DOHH2 (cell line): ENCODE measurements around the gene TLE2.

Experiments
- H3F3A ChIP-seq: fragments of 200-600 bp; sonication (generic), shearing (Covaris generic); 2 replicates; pipeline ENCODE4 v1.6.0; 2016; ENCODE audit warnings: antibody characterized with exemption, mild to moderate bottlenecking; ENCODE audit not compliant: control insufficient read depth, insufficient read depth
- H3K27ac ChIP-seq: fragments of 200-600 bp; sonication (generic); 2 replicates; pipeline ENCODE4 v1.5.1; 2014; ENCODE audit warnings: low read depth, mild to moderate bottlenecking, low read length, moderate library complexity
- H3K27me3 ChIP-seq: fragments of 200-600 bp; sonication (generic); 2 replicates; pipeline ENCODE4 v1.6.1; 2014; ENCODE audit warnings: mild to moderate bottlenecking, low read length, mixed read lengths; ENCODE audit not compliant: control insufficient read depth
- H3K36me3 ChIP-seq: fragments of 200-600 bp; sonication (generic); 2 replicates; pipeline ENCODE4 v1.6.1; 2014; ENCODE audit warnings: mild to moderate bottlenecking, low read length, moderate library complexity, mixed read lengths; ENCODE audit not compliant: control insufficient read depth
- H3K4me1 ChIP-seq: fragments of 200-600 bp; sonication (generic); 2 replicates; pipeline ENCODE4 v1.6.1; 2014; ENCODE audit warnings: mild to moderate bottlenecking, low read length, mixed read lengths; ENCODE audit not compliant: control insufficient read depth
- H3K4me2 ChIP-seq: fragments of 200-600 bp; sonication (generic); 2 replicates; pipeline ENCODE4 v1.6.0; 2014; ENCODE audit warnings: mild to moderate bottlenecking, low read length, moderate library complexity
- H3K4me3 ChIP-seq: fragments of 200-600 bp; sonication (generic); 2 replicates; pipeline ENCODE4 v1.5.1; 2014; ENCODE audit warnings: mild to moderate bottlenecking, low read length, mixed read lengths
- H3K79me2 ChIP-seq: fragments of 200-600 bp; sonication (generic); 2 replicates; pipeline ENCODE4 v1.6.1; 2014; ENCODE audit warnings: mild to moderate bottlenecking, low read length, mixed read lengths; ENCODE audit not compliant: control insufficient read depth
- H3K9me2 ChIP-seq: fragments of 200-600 bp; sonication (generic); replicated peaks from 2 replicates; pipeline ENCODE4 v1.6.1; 2014; ENCODE audit warnings: mild to moderate bottlenecking, low read length, mixed read lengths; ENCODE audit not compliant: control insufficient read depth
- H3K9me3 ChIP-seq: fragments of 200-600 bp; sonication (generic); 2 replicates; pipeline ENCODE4 v1.6.1; 2014; ENCODE audit warnings: antibody characterized with exemption, low read length, mixed read lengths; ENCODE audit not compliant: control insufficient read depth, insufficient read depth
- H4K20me1 ChIP-seq: fragments of 200-600 bp; sonication (generic); 2 replicates; pipeline ENCODE4 v1.6.0; 2014; ENCODE audit warnings: low read depth, mild to moderate bottlenecking, antibody characterized with exemption, low read length, moderate library complexity; ENCODE audit not compliant: control insufficient read depth, insufficient read depth
- CTCF ChIP-seq: fragments of 200-600 bp; sonication (generic); IDR thresholded peaks from one replicate; pipeline ENCODE4 v1.5.1; 2014; ENCODE audit warnings: antibody characterized with exemption, mild to moderate bottlenecking, low read depth, low read length; ENCODE audit not compliant: poor library complexity, severe bottlenecking
- EZH2phosphoT487 ChIP-seq: fragments of 200-600 bp; sonication (generic); IDR thresholded peaks from 2 replicates; pipeline ENCODE4 v1.6.1; 2017; ENCODE audit warnings: borderline replicate concordance, mild to moderate bottlenecking, antibody characterized with exemption, low read length, moderate library complexity, mixed read lengths

The TLE2 gene

GRCh38 chr19:3054972-3055740 lies 26.1 kb upstream of the TLE2 start:
- Histone ChIP-seq H3F3A (peaks cover 17% of the 10 kb centered on the region), H3K79me2 (peaks cover 13% of the 10 kb centered on the region), H3K27ac (no peak overlapping the region; the same call in 1 of the 2 replicates), H3K4me3 (no peak overlapping the region), H3K9me2 (no peaks in the 10 kb centered on the region), H3K27me3 (no peaks in the 10 kb centered on the region), H3K4me1 (0 out of 2 replicates have a peak, but pooled peaks cover 3% of the 10 kb centered on the region), H3K4me2 (no peak overlapping the region), H3K36me3 (peaks cover 56% of the 10 kb centered on the region), H4K20me1 (no peaks in the 10 kb centered on the region), H3K9me3 (no peaks in the 10 kb centered on the region)
- TF ChIP-seq EZH2phosphoT487: no peak
- no peak for TF ChIP-seq CTCF

GRCh38 chr19:3054265-3054971 lies 25.3 kb upstream of the TLE2 start:
- no peaks in the 10 kb centered on the region for H3K27me3 ChIP-seq
- peaks cover 6% of the 10 kb centered on the region for H3K79me2 ChIP-seq
- H3F3A ChIP-seq: peaks cover 14% of the 10 kb centered on the region
- H3K27ac ChIP-seq: no peak overlapping the region; the same call in 1 of the 2 replicates
- no peaks in the 10 kb centered on the region for H3K4me1 ChIP-seq
- H3K4me2 ChIP-seq: no peak overlapping the region
- peaks cover 49% of the 10 kb centered on the region for H3K36me3 ChIP-seq
- TF ChIP-seq EZH2phosphoT487 (no peak), CTCF (no peak)
- no peaks in the 10 kb centered on the region for H4K20me1 ChIP-seq
- no peaks in the 10 kb centered on the region for H3K9me3 ChIP-seq
- no peaks in the 10 kb centered on the region for H3K9me2 ChIP-seq
- no peak overlapping the region for H3K4me3 ChIP-seq

- Histone ChIP-seq H3K27me3 (no peaks in the 10 kb centered on the region; the same call in 1 of the 2 replicates), H3K79me2 (peaks cover 3% of the 10 kb centered on the region), H3K27ac (no peak overlapping the region), H3K9me3 (no peaks in the 10 kb centered on the region), H3K4me3 (no peak overlapping the region), H3K9me2 (no peaks in the 10 kb centered on the region), H3K4me1 (no peaks in the 10 kb centered on the region), H3K36me3 (peaks cover 44% of the 10 kb centered on the region), H3K4me2 (no peak overlapping the region), H3F3A (peaks cover 14% of the 10 kb centered on the region), H4K20me1 (no peaks in the 10 kb centered on the region)
- TF ChIP-seq EZH2phosphoT487: no peak
- TF ChIP-seq CTCF: no peak
Measured at GRCh38 chr19:3053780-3054179, 24.7 kb upstream of the TLE2 start.
